B cell (primary cell): Measurements from ENCODE around the gene MAML2. TPM values are rescaled to one million over a fixed set of nuclear protein-coding genes. Genes with fewer than 3 reads are reported as not detected.

Experiments
- ATAC-seq: fragments of 200-7000 bp; cut with Tn5 transposase; one replicate; pipeline ENCODE4 v1.10.0; 2021; ENCODE audit warnings: low read depth, mild to moderate bottlenecking, moderate number of reproducible peaks, moderate library complexity
- CTCF ChIA-PET: fragments of 350-600 bp; sonication (Branson Sonifier 250); formaldehyde crosslinking; loops from one replicate; lab custom pipeline; 2021; ENCODE audit warnings: antibody characterized with exemption, inconsistent platforms; lab: Charles Lee
- POLR2A ChIA-PET: fragments of 350-600 bp; sonication (Branson Sonifier 250); formaldehyde crosslinking; loops from one replicate; lab custom pipeline; 2021; ENCODE audit warnings: antibody characterized with exemption; lab: Charles Lee
- DNase-seq: peaks from one replicate; pipeline ENCODE4 v3.0.0; 2013
- H2AFZ ChIP-seq: 2 replicates; pipeline ENCODE4 v1.6.1; 2012; ENCODE audit warnings: mild to moderate bottlenecking, low read depth, low read length; ENCODE audit not compliant: insufficient read depth, poor library complexity, severe bottlenecking
- H3K27ac ChIP-seq, 2 donors: 1 replicate in 1 of 2; 2 replicates in 1 of 2; pipeline ENCODE4 v1.5.1; 2012 to 2013; ENCODE audit warnings: low read length in 2 of 2, mild to moderate bottlenecking in 2 of 2, moderate library complexity in 1 of 2
- H3K27me3 ChIP-seq, 4 experiments: fragments of 200-600 bp in 1 of 4; sonication (generic) in 1 of 4; replicated peaks in 1 of 4; 1 replicate in 2 of 4; 2 replicates in 2 of 4; pipeline versions ENCODE4 v1.6.1 to v1.7.0; 2013 to 2016; ENCODE audit warnings: low read length in 3 of 4, mild to moderate bottlenecking in 2 of 4, mixed read lengths in 1 of 4, moderate library complexity in 1 of 4; ENCODE audit not compliant: insufficient read depth in 4 of 4, control insufficient read depth in 3 of 4; ENCODE audit errors: control extremely low read depth in 1 of 4
- H3K36me3 ChIP-seq, 2 experiments: replicated peaks in 1 of 2; 1 replicate in 1 of 2; 2 replicates in 1 of 2; pipeline versions ENCODE4 v1.6.1 to v1.7.1; 2013; ENCODE audit warnings: low read length in 1 of 2; ENCODE audit not compliant: insufficient read depth in 2 of 2, control insufficient read depth in 1 of 2; ENCODE audit errors: control extremely low read depth in 1 of 2, extremely low read depth in 1 of 2
- H3K4me1 ChIP-seq, 2 donors: fragments of 200-600 bp in 1 of 2; sonication (generic) in 1 of 2; 1 replicate in 1 of 2; 2 replicates in 1 of 2; pipeline versions ENCODE4 v1.5.1 to v1.6.1; 2013 to 2017; ENCODE audit warnings: low read length in 2 of 2; ENCODE audit not compliant: control insufficient read depth in 2 of 2, insufficient read depth in 2 of 2
- H3K4me2 ChIP-seq: replicated peaks from 2 replicates; pipeline ENCODE3; 2012; ENCODE audit warnings: mild to moderate bottlenecking, low read depth, low read length; ENCODE audit not compliant: poor library complexity, severe bottlenecking
- H3K4me3 ChIP-seq, 5 experiments: fragments of 200-600 bp in 1 of 5; sonication (generic) in 1 of 5; 1 replicate in 3 of 5; 2 replicates in 2 of 5; pipeline versions ENCODE4 v1.5.1 to v1.7.0; 2011 to 2016; ENCODE audit warnings: low read length in 4 of 5, mild to moderate bottlenecking in 4 of 5, low read depth in 2 of 5, control low read depth in 1 of 5, moderate library complexity in 1 of 5; ENCODE audit not compliant: insufficient read depth in 1 of 5; ENCODE audit errors: control extremely low read depth in 1 of 5, extremely low read depth in 1 of 5
- H3K79me2 ChIP-seq: fragments of 200-600 bp; sonication (generic); one replicate; pipeline ENCODE4 v1.6.0; 2016; ENCODE audit warnings: low read length; ENCODE audit not compliant: control insufficient read depth, insufficient read depth
- H3K9ac ChIP-seq: fragments of 200-600 bp; sonication (generic); 2 replicates; pipeline ENCODE4 v1.6.1; 2017; ENCODE audit warnings: mild to moderate bottlenecking, low read length, moderate library complexity
- H3K9me3 ChIP-seq, 3 donors: one replicate each; pipeline versions ENCODE4 v1.6.1 to v1.7.1; 2013; ENCODE audit warnings: low read length in 2 of 3; ENCODE audit not compliant: control insufficient read depth in 2 of 3, insufficient read depth in 1 of 3; ENCODE audit errors: control extremely low read depth in 1 of 3
- H4K20me1 ChIP-seq: 2 replicates; pipeline ENCODE4 v1.6.0; 2012; ENCODE audit warnings: mild to moderate bottlenecking, low read length; ENCODE audit not compliant: insufficient read depth, control insufficient read depth, poor library complexity, severe bottlenecking
- H3K27ac Mint-ChIP-seq: one replicate; pipeline ENCODE4 v1.8.0; 2021; ENCODE audit warnings: mixed read lengths
- H3K27me3 Mint-ChIP-seq: one replicate; pipeline ENCODE4 v1.8.0; 2021; ENCODE audit warnings: mixed read lengths
- H3K4me1 Mint-ChIP-seq: one replicate; pipeline ENCODE4 v1.8.0; 2021; ENCODE audit warnings: mixed read lengths
- H3K4me3 Mint-ChIP-seq: one replicate; pipeline ENCODE4 v1.8.0; 2021; ENCODE audit warnings: mixed read lengths
- H3K9me3 Mint-ChIP-seq: one replicate; pipeline ENCODE4 v1.8.0; 2022; ENCODE audit warnings: mixed read lengths; ENCODE audit not compliant: insufficient read depth
- EZH2 ChIP-seq: IDR thresholded peaks from 2 replicates; pipeline ENCODE4 v1.6.1; 2012; ENCODE audit warnings: borderline replicate concordance, low read depth, mild to moderate bottlenecking, moderate library complexity, low read length; ENCODE audit not compliant: insufficient read depth, poor library complexity, severe bottlenecking
- WGBS: methylation state at CpG from one replicate; pipeline ENCODE4 v1.1.5; 2013; ENCODE audit warnings: missing lambda C conversion rate; ENCODE audit not compliant: insufficient coverage; 5-methylcytosine and 5-hydroxymethylcytosine counted together
- intact Hi-C: fragments of 100-400 bp; cut with micrococcal nuclease; formaldehyde crosslinking; loops from one replicate; pipeline ENCODE4 v1.10.0; 2022
- polyA plus RNA-seq: library from polyadenylated mRNA; depleted of rRNA; stranded (reverse); fragments of >200 nt; gene quantifications from 2 replicates; pipeline ENCODE4 v1.2.3, GENCODE V29; 2012
- total RNA-seq, 2 donors: library from RNA; stranded (reverse); fragments of 120-200 nt in 1 of 2; gene quantifications; 1 replicate in 1 of 2; 2 replicates in 1 of 2; pipeline versions ENCODE4 v1.2.3 to v1.2.4, GENCODE V29; 2013 to 2022
- TF ChIP-seq, protein P1 (sequence below): fragments of 200-600 bp; IDR thresholded peaks from one replicate; pipeline ENCODE4 v1.8.0; 2022; ENCODE audit warnings: antibody characterized with exemption, mild to moderate bottlenecking

Gene MAML2
- total and polyA plus RNA-seq, 2 donors (not counting 1 experiment from before 2014, with no cell fraction given): 10.7 to 26.4 TPM

DNA sequence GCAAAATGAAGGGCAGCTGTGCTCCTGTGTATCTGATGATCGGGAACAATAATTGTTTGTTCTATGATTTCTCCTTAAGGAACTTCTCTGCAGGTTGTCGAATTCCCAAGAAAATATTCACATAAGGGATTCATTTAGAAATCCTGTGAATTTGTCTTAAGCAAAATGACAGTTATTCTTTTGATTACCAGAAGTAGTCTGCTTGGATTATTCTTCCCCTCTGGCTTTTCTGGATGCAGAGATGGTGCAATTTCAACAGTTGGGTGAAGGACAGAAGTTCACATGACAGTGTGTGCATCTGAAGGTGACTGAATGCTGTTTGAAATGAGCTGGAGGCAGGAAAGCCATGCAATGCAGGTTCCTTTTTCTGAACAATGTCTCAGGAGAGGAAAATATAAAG, 281.9 kb downstream of the MAML2 start:
- intact Hi-C loops: no loop called here
- H3K27ac Mint-ChIP-seq: no peak overlapping the region
- no peaks in the 10 kb centered on the region for H4K20me1 ChIP-seq

DNA sequence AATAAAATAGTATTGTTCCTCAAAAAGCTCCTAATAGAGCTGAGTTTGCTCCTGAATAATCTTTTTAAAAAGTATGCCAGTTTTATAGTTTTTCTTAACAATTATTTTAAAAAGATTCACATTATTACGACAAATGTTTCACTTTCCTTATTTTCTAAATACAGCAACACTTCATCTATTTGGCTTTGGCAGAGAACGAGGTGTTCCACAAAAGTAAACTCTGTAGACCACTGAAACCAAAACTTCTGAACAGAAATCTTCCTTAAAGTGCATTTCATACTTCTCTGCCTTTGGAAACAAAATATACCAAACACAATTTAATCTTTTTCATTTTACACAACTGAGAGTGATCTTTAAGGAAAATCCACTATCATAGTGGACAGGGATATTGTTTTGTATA, 285.5 kb downstream of the MAML2 start:
- no CpG with 5 or more reads among the region's 2 CpGs for WGBS
- H3K4me3 Mint-ChIP-seq: no peak overlapping the region
- Histone ChIP-seq H3K27me3 (no peaks in the 10 kb centered on the region), H3K9me3 (no peaks in the 10 kb centered on the region), H3K9ac (no peak overlapping the region), H2AFZ (no peak overlapping the region), H3K27ac (no peak overlapping the region), H3K79me2 (no peaks in the 10 kb centered on the region), H3K4me2 (no peak overlapping the region), H3K36me3 (no peaks in the 10 kb centered on the region), H3K4me1 (peaks cover 5 to 12% of the 10 kb centered on the region in 2 donors), H3K4me3 (no peak overlapping the region), H4K20me1 (no peaks in the 10 kb centered on the region)
- intact Hi-C loops: no loop called here
- TF ChIP-seq EZH2: no peak
- TF ChIP-seq, protein P1, sequence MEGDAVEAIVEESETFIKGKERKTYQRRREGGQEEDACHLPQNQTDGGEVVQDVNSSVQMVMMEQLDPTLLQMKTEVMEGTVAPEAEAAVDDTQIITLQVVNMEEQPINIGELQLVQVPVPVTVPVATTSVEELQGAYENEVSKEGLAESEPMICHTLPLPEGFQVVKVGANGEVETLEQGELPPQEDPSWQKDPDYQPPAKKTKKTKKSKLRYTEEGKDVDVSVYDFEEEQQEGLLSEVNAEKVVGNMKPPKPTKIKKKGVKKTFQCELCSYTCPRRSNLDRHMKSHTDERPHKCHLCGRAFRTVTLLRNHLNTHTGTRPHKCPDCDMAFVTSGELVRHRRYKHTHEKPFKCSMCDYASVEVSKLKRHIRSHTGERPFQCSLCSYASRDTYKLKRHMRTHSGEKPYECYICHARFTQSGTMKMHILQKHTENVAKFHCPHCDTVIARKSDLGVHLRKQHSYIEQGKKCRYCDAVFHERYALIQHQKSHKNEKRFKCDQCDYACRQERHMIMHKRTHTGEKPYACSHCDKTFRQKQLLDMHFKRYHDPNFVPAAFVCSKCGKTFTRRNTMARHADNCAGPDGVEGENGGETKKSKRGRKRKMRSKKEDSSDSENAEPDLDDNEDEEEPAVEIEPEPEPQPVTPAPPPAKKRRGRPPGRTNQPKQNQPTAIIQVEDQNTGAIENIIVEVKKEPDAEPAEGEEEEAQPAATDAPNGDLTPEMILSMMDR: no peak
- ATAC-seq: no peak
- H3K27me3 Mint-ChIP-seq: no peaks in the 10 kb centered on the region
- no peak overlapping the region for H3K27ac Mint-ChIP-seq
- no peak for DNase-seq
- CTCF ChIA-PET: interaction anchor here (0.8 to 16.6 kb wide), 3 partner anchors 140 to 283 kb away, joined by 3 to 290 read pairs (median 22); partner anchors contain the start of gene MAML2
- H3K9me3 Mint-ChIP-seq: no peaks in the 10 kb centered on the region
- H3K4me1 Mint-ChIP-seq: peaks cover 25% of the 10 kb centered on the region
- POLR2A ChIA-PET: no interaction called here

More for the DNA sequence above, 281.9 kb downstream of the MAML2 start:
- no peak for DNase-seq
- ChIA-PET CTCF (interaction anchor here (16.6 kb wide), 1 partner anchor 279 kb away, joined by 290 read pairs; the partner anchor contains the start of gene MAML2), POLR2A (no interaction called here)
- no peak overlapping the region for H3K4me3 ChIP-seq
- ATAC-seq: no peak
- H3K27ac ChIP-seq: no peak overlapping the region
- H3K4me1 ChIP-seq: peaks cover 0 to 2% of the 10 kb centered on the region in 2 donors
- Mint-ChIP-seq H3K4me3 (no peak overlapping the region), H3K4me1 (peaks cover 15% of the 10 kb centered on the region), H3K27me3 (no peaks in the 10 kb centered on the region), H3K9me3 (no peaks in the 10 kb centered on the region)
- no CpG with 5 or more reads among the region's 2 CpGs for WGBS
- H3K27me3 ChIP-seq: no peaks in the 10 kb centered on the region
- TF ChIP-seq, protein P1: no peak
- TF ChIP-seq EZH2: no peak
- no peak overlapping the region for H2AFZ ChIP-seq
- H3K36me3 ChIP-seq: no peaks in the 10 kb centered on the region
- H3K9me3 ChIP-seq: no peaks in the 10 kb centered on the region
- H3K4me2 ChIP-seq: no peak overlapping the region
- no peaks in the 10 kb centered on the region for H3K79me2 ChIP-seq
- no peak overlapping the region for H3K9ac ChIP-seq
